ENCODE measurements around the gene AKR1C4.
A peak's percentile ranks its signal among the peaks of the same experiment; 100 is the strongest.

DNA sequence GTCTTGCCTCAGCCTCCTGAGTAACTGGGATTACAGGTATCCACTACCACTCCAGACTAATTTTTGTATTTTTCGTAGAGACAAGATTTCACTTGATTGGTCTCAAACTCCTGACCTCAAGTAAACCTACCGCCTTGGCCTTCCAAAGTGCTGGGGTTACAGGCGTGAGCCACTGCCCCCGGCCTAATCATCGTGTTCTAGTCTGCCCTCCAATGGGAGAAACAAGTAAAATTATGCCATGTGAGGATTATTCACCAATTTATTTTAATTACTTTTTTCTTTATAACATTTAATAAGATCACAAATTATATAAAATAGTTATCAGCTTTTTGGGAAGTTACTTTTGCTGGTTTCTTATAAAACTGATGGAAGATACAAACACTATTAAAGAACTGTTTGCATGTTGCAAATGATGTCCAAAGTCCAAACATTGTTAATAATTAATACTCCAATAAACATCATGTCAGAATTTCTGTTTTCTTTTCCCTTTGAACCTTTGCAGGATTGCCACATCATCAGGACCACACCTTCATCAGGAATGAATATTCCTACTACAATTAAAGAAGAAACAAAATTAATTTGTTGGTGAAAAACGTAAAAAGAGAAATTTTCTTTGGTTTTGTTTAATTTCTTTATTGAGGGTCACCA lies 786 bp upstream of the AKR1C4 start:
- TF ChIP-seq, protein P1, sequence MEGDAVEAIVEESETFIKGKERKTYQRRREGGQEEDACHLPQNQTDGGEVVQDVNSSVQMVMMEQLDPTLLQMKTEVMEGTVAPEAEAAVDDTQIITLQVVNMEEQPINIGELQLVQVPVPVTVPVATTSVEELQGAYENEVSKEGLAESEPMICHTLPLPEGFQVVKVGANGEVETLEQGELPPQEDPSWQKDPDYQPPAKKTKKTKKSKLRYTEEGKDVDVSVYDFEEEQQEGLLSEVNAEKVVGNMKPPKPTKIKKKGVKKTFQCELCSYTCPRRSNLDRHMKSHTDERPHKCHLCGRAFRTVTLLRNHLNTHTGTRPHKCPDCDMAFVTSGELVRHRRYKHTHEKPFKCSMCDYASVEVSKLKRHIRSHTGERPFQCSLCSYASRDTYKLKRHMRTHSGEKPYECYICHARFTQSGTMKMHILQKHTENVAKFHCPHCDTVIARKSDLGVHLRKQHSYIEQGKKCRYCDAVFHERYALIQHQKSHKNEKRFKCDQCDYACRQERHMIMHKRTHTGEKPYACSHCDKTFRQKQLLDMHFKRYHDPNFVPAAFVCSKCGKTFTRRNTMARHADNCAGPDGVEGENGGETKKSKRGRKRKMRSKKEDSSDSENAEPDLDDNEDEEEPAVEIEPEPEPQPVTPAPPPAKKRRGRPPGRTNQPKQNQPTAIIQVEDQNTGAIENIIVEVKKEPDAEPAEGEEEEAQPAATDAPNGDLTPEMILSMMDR (IDR thresholded peaks at IDR 0.05) = peak; percentile 28; the same call in 2 of the 3 replicates
- TF ChIP-seq PHF8 (IDR thresholded peaks at IDR 0.05; ENCODE audit: borderline replicate concordance, low read depth) (no peak), POLR2A (IDR thresholded peaks at IDR 0.05; ENCODE audit: low read length) (no peak), CHD2 (IDR thresholded peaks at IDR 0.05; ENCODE audit: low read length, partially characterized antibody) (no peak), NPAS2 (CRISPR knock-in tag; IDR thresholded peaks at IDR 0.05; ENCODE audit: borderline replicate concordance) (no peak), JUNB (IDR thresholded peaks at IDR 0.05) (0 out of 2 replicates have a peak, but pooled peaks have one; percentile 11), EP300 (IDR thresholded peaks at IDR 0.05) (peak in 1 of 2 experiments; percentile 63; a peak in 2 of 5 replicates)
- TF ChIP-seq, protein P2, sequence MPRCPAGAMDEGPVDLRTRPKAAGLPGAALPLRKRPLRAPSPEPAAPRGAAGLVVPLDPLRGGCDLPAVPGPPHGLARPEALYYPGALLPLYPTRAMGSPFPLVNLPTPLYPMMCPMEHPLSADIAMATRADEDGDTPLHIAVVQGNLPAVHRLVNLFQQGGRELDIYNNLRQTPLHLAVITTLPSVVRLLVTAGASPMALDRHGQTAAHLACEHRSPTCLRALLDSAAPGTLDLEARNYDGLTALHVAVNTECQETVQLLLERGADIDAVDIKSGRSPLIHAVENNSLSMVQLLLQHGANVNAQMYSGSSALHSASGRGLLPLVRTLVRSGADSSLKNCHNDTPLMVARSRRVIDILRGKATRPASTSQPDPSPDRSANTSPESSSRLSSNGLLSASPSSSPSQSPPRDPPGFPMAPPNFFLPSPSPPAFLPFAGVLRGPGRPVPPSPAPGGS (IDR thresholded peaks at IDR 0.05) = peak; percentile 66; the same call in 1 of the 3 replicates
- TF ChIP-seq, protein P3, sequence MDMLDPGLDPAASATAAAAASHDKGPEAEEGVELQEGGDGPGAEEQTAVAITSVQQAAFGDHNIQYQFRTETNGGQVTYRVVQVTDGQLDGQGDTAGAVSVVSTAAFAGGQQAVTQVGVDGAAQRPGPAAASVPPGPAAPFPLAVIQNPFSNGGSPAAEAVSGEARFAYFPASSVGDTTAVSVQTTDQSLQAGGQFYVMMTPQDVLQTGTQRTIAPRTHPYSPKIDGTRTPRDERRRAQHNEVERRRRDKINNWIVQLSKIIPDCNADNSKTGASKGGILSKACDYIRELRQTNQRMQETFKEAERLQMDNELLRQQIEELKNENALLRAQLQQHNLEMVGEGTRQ (IDR thresholded peaks at IDR 0.05) = no peak
- TF ChIP-seq, protein P4, sequence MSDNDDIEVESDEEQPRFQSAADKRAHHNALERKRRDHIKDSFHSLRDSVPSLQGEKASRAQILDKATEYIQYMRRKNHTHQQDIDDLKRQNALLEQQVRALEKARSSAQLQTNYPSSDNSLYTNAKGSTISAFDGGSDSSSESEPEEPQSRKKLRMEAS (IDR thresholded peaks at IDR 0.05) = peak; percentile 47; the same call in 1 of the 2 replicates
